ENCODE results near the gene EPHB3.

EPHB3 gene

GRCh38 chr3:184582646-184583577 lies 21.3 kb downstream of the EPHB3 start:
- DNase-seq = no peak

GRCh38 chr3:184583578-184584451 lies 22.2 kb downstream of the EPHB3 start:
- no peak for DNase-seq

- DNase-seq = no peak
Measured at GRCh38 chr3:184584464-184584891, 22.9 kb downstream of the EPHB3 start.

GRCh38 chr3:184585545-184585944 lies 24.0 kb downstream of the EPHB3 start:
- no peak for DNase-seq

- no peak for DNase-seq
Measured at GRCh38 chr3:184586851-184587250, 25.3 kb downstream of the EPHB3 start.

GRCh38 chr3:184588776-184589175 lies 27.2 kb downstream of the EPHB3 start:
- no peak for DNase-seq

- DNase-seq = peak; percentile 42 to 56
Measured at GRCh38 chr3:184590795-184591194, 29.2 kb downstream of the EPHB3 start.

GRCh38 chr3:184591789-184592188 lies 30.2 kb downstream of the EPHB3 start:
- no peak for DNase-seq

- no peak for DNase-seq
Measured at GRCh38 chr3:184592371-184593219, 31.0 kb downstream of the EPHB3 start.

- no peak for DNase-seq
Measured at GRCh38 chr3:184593220-184593927, 31.8 kb downstream of the EPHB3 start.

GRCh38 chr3:184593928-184594303 lies 32.3 kb downstream of the EPHB3 start:
- no peak for DNase-seq

GRCh38 chr3:184594371-184595001 lies 32.9 kb downstream of the EPHB3 start:
- no peak for DNase-seq

- DNase-seq = no peak
Measured at GRCh38 chr3:184595726-184596125, 34.1 kb downstream of the EPHB3 start.

GRCh38 chr3:184596233-184596632 lies 34.6 kb downstream of the EPHB3 start:
- DNase-seq = no peak

GRCh38 chr3:184596886-184597575 lies 35.4 kb downstream of the EPHB3 start:
- no peak for DNase-seq

- DNase-seq = no peak
Measured at GRCh38 chr3:184597829-184598573, 36.4 kb downstream of the EPHB3 start.

- DNase-seq = no peak
Measured at GRCh38 chr3:184598574-184598927, 37.0 kb downstream of the EPHB3 start.

GRCh38 chr3:184599143-184599542 lies 37.6 kb downstream of the EPHB3 start:
- DNase-seq = no peak

GRCh38 chr3:184600685-184601377 lies 39.2 kb downstream of the EPHB3 start:
- no peak for DNase-seq
